ENCODE results near the gene NR1D2. TPM values are rescaled to one million over a fixed set of nuclear protein-coding genes. Genes with fewer than 3 reads are reported as not detected.

Gene NR1D2
- total and polyA plus RNA-seq, 2 of the 13 experiments (the other 11 are each of a cell fraction or from before 2014, with no cell fraction given): 5.3 to 8.1 TPM

GRCh38 chr3:23916886-23917678, 28.0 kb upstream of the NR1D2 start, which contains the start of the genes NKIRAS1 and RPL15 (continued):
- TF ChIP-seq ZNF646 (CRISPR knock-in tag; IDR thresholded peaks at IDR 0.05): 0 out of 2 replicates have a peak, but pooled peaks have one; percentile 8
- peak; percentile 80 for TF ChIP-seq ELF4 (CRISPR knock-in tag; IDR thresholded peaks at IDR 0.05; ENCODE audit: borderline replicate concordance)
- peak; percentile 83; the same call in 1 of the 2 replicates for TF ChIP-seq MYNN (CRISPR knock-in tag; IDR thresholded peaks at IDR 0.05; ENCODE audit: low read depth)
- TF ChIP-seq ZNF556 (CRISPR knock-in tag; IDR thresholded peaks at IDR 0.05; ENCODE audit: borderline replicate concordance): peak; percentile 71; the same call in 1 of the 2 replicates
- TF ChIP-seq FOXK1 (CRISPR knock-in tag; IDR thresholded peaks at IDR 0.05; ENCODE audit: borderline replicate concordance, low read depth): peak; percentile 79; the same call in 1 of the 2 replicates
- TF ChIP-seq MIER3 (CRISPR knock-in tag; IDR thresholded peaks at IDR 0.05; ENCODE audit: borderline replicate concordance): peak; percentile 91
- TF ChIP-seq ZKSCAN1 (IDR thresholded peaks at IDR 0.05; ENCODE audit: low read length): peak; percentile 42; the same call in 1 of the 2 replicates
- no peak for TF ChIP-seq HNF1A (IDR thresholded peaks at IDR 0.05; ENCODE audit: low read depth)
- TF ChIP-seq HNF1A (CRISPR knock-in tag; IDR thresholded peaks at IDR 0.05; ENCODE audit: borderline replicate concordance): peak; percentile 74; the same call in 1 of the 2 replicates
- no peak for TF ChIP-seq CENPX (CRISPR knock-in tag; IDR thresholded peaks at IDR 0.05)
- peak in 1 of 2 experiments; percentile 65; a peak in 1 of 4 replicates for TF ChIP-seq REST (IDR thresholded peaks at IDR 0.05; ENCODE audit: borderline replicate concordance in 1 of 2, low read depth in 1 of 2, low read length in 2 of 2)
- TF ChIP-seq DDIT3 (CRISPR knock-in tag; IDR thresholded peaks at IDR 0.05): no peak
- no peak for TF ChIP-seq ZNF629 (CRISPR knock-in tag; conservative IDR thresholded peaks at IDR 0.05)

All from HepG2 (cell line).